ENCODE measurements around the gene COL5A2.

Gene COL5A2

GRCh38 chr2:189210250-189211087 lies 30.9 kb upstream of the COL5A2 start:
- Histone ChIP-seq H4K20me1 (ENCODE audit: insufficient read depth, low read length) (no peaks in the 10 kb centered on the region), H3K36me3 (ENCODE audit: insufficient read depth, low read length) (no peaks in the 10 kb centered on the region), H3K4me1 (ENCODE audit: insufficient read depth, low read length) (no peaks in the 10 kb centered on the region), H3K4me2 (ENCODE audit: insufficient read depth, low read length) (no peak overlapping the region), H2AFZ (ENCODE audit: low read depth, low read length) (no peak overlapping the region), H3K79me2 (ENCODE audit: insufficient read depth, low read length) (no peaks in the 10 kb centered on the region), H3K27me3 (ENCODE audit: insufficient read depth, low read length, poor library complexity) (no peaks in the 10 kb centered on the region), H3K27ac (ENCODE audit: low read length) (no peak overlapping the region), H3K4me3 (ENCODE audit: low read depth in 1 of 2, low read length in 2 of 2) (no peak overlapping the region), H3K9me3 (ENCODE audit: insufficient read depth, low read length, severe bottlenecking) (no peaks in the 10 kb centered on the region), H3K9ac (ENCODE audit: low read depth, low read length) (no peak overlapping the region)
- TF ChIP-seq EZH2 (IDR thresholded peaks at IDR 0.05; ENCODE audit: borderline replicate concordance, low read depth, low read length, severe bottlenecking) = no peak
- no peak for TF ChIP-seq CTCF (IDR thresholded peaks at IDR 0.05; ENCODE audit: borderline replicate concordance, extremely low read depth, low read length, poor library complexity, severe bottlenecking)
- DNase-seq (no peak), ATAC-seq (ENCODE audit: insufficient read depth, low read depth) (no peak)

- no peak for ATAC-seq (ENCODE audit: insufficient read depth, low read depth)
- Histone ChIP-seq H3K4me1 (ENCODE audit: insufficient read depth, low read length) (no peaks in the 10 kb centered on the region), H3K9ac (ENCODE audit: low read depth, low read length) (no peak overlapping the region), H3K4me3 (ENCODE audit: low read depth in 1 of 2, low read length in 2 of 2) (no peak overlapping the region), H4K20me1 (ENCODE audit: insufficient read depth, low read length) (no peaks in the 10 kb centered on the region), H3K79me2 (ENCODE audit: insufficient read depth, low read length) (no peaks in the 10 kb centered on the region), H3K9me3 (ENCODE audit: insufficient read depth, low read length, severe bottlenecking) (no peaks in the 10 kb centered on the region), H3K27ac (ENCODE audit: low read length) (no peak overlapping the region), H2AFZ (ENCODE audit: low read depth, low read length) (no peak overlapping the region), H3K36me3 (ENCODE audit: insufficient read depth, low read length) (no peaks in the 10 kb centered on the region), H3K4me2 (ENCODE audit: insufficient read depth, low read length) (no peak overlapping the region), H3K27me3 (ENCODE audit: insufficient read depth, low read length, poor library complexity) (no peaks in the 10 kb centered on the region)
- TF ChIP-seq CTCF (IDR thresholded peaks at IDR 0.05; ENCODE audit: borderline replicate concordance, extremely low read depth, low read length, poor library complexity, severe bottlenecking) (no peak), EZH2 (IDR thresholded peaks at IDR 0.05; ENCODE audit: borderline replicate concordance, low read depth, low read length, severe bottlenecking) (no peak)
- no peak for DNase-seq
Measured at GRCh38 chr2:189208254-189208653, 28.7 kb upstream of the COL5A2 start.

GRCh38 chr2:189204322-189204941 lies 24.9 kb upstream of the COL5A2 start:
- ATAC-seq (ENCODE audit: insufficient read depth, low read depth) = no peak
- no peak for DNase-seq
- Histone ChIP-seq H3K27ac (ENCODE audit: low read length) (no peak overlapping the region), H4K20me1 (ENCODE audit: insufficient read depth, low read length) (no peaks in the 10 kb centered on the region), H3K4me2 (ENCODE audit: insufficient read depth, low read length) (no peak overlapping the region), H3K9me3 (ENCODE audit: insufficient read depth, low read length, severe bottlenecking) (no peaks in the 10 kb centered on the region), H3K4me1 (ENCODE audit: insufficient read depth, low read length) (no peaks in the 10 kb centered on the region), H3K27me3 (ENCODE audit: insufficient read depth, low read length, poor library complexity) (peaks cover 4% of the 10 kb centered on the region), H3K36me3 (ENCODE audit: insufficient read depth, low read length) (no peaks in the 10 kb centered on the region), H3K79me2 (ENCODE audit: insufficient read depth, low read length) (no peaks in the 10 kb centered on the region), H2AFZ (ENCODE audit: low read depth, low read length) (no peak overlapping the region), H3K9ac (ENCODE audit: low read depth, low read length) (no peak overlapping the region), H3K4me3 (ENCODE audit: low read depth in 1 of 2, low read length in 2 of 2) (no peak overlapping the region)
- TF ChIP-seq EZH2 (IDR thresholded peaks at IDR 0.05; ENCODE audit: borderline replicate concordance, low read depth, low read length, severe bottlenecking) (no peak), CTCF (IDR thresholded peaks at IDR 0.05; ENCODE audit: borderline replicate concordance, extremely low read depth, low read length, poor library complexity, severe bottlenecking) (no peak)

All from DND-41 (cell line).